CMK (cell line): ENCODE results near the gene CALHM6.
"Not testable (repeated sequence)": the region's sequence is repeated elsewhere in the genome, so short reads cannot be mapped to it uniquely, and the experiment has no call there.

Experiments used
- DNase-seq: peaks from one replicate; pipeline ENCODE4 v3.0.0-alpha.2; 2010; ENCODE audit warnings: low read depth

The CALHM6 gene

DNA sequence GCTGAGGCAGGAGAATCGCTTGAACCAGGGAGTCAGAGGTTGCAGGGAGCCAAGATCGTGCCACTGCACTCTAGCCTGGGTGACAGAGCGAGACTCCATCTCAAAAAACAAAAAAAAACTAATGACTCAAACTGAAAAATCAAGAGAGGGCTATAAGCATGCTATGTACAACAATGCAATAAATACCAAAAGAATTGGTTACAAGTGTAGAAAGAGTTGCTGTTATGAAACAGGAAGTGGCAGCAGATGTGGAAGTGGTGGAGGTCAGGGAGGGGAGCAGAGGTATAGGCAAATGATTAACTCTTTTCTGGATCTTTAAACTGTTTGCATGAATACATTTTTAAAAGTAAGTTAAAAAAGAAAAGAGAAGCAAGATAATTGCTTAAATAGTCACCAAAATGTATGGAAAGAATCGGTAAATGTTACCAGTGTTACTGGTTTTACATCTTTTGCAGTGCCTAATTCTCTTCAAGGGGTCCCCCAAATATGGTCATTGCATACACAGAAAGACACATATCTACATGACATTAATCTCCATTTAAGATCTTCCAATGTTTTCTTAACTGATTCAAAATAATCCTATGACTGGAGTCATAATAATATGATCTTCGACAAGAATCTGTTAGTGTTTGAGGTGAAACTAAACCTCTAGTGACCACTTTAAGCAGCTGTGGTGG lies 15.0 kb downstream of the CALHM6 start:
- DNase-seq, result no peak

DNA sequence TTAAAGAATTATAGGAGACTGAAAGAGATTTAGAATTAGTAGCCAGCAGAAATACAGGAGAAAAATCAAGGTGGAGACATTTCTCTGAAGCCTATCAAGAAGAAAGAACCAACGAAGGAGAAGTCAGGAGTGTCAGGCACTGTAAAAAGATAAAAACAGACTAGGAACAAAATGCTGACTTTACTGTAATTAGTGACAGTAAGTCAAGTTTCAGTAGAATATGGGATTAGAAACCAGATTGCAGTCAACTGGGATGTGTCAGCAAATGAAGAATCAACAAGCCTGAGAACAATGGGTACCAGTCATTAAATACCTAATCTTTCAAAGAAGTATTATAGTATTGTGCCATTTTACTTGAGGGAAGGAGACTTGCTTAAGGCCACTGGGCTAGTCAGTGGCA lies 21.6 kb downstream of the CALHM6 start:
- DNase-seq, result no peak

DNA sequence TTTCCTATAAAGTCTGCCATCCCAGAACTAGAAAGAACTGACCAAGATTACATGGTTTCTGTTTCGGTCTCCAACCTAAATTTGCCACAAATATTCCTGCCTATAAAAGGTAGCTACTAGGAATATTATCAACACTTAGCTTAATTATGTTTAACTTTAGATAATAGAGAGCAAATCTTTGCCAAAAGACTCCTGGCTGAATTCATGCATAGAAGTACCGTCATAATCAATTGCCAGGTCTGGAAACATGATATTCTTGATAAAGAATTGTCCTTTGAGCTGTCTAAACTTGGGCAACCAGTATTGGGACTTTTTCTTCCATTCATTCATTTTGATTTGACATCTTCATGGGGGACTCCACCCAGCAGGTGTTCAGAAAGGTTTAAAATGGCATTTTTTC lies 22.4 kb downstream of the CALHM6 start:
- no peak for DNase-seq

DNA sequence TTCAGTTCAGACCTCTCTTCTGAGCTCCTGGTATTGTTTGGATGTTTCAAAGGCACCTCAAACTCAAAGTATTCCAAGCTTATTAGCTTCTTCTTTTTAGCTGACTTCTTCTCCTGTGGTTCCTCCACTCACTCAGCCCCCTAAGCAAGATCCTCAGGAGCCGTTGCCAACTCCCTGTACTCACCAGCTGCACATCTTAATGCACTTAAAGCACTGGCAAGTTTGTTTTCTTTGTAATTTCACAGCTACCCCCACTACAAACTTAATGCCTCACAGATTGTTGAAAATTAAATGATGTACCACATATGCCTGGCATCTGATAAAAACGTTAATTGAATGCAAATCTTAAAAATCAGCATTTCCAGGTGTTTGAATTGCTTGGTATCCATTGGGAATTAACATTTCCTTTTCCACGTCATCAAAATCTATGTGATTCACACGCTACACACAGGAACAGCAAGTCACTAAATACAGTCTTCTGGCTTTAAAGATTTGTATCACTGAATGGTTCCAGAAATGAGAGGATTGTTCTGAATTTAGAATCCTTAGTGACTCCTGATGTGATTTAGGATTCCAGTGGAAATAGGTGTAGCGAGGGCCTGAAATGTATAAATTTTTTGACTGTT lies 24.5 kb downstream of the CALHM6 start:
- DNase-seq, result no peak

DNA sequence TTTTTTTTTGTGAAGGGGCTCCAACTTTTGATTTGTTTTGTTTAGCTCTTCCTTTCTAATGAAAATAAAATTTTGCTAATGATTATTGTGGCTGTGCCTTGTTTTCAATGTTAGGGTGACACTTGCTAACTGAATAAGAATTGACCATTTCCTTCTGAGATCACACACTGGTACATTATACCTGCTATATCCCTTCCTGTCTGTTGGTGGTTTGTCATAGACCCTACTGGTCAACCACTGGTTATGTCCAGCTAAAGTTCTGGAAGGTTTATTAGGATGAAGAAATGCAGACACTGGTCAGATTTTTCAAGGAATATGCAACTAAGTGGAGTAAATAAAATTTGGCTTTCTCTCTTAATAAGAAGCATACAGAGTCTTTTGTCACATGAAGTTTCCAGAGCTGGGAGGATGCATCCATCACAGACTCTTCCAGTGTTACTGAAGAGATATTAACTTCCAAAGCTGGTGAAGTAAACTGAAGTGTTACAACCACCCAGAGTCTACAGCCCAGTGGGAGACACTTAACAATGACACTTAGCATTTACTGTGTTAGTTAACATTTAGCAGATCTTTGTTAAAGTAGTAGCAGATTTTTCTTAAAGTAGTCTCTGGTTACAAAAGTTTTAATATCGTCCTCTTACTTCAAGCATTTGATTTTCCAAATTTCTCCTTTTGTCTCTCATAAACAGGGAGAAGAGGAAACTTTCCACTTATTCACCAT lies 30.6 kb downstream of the CALHM6 start:
- DNase-seq, result no peak

DNA sequence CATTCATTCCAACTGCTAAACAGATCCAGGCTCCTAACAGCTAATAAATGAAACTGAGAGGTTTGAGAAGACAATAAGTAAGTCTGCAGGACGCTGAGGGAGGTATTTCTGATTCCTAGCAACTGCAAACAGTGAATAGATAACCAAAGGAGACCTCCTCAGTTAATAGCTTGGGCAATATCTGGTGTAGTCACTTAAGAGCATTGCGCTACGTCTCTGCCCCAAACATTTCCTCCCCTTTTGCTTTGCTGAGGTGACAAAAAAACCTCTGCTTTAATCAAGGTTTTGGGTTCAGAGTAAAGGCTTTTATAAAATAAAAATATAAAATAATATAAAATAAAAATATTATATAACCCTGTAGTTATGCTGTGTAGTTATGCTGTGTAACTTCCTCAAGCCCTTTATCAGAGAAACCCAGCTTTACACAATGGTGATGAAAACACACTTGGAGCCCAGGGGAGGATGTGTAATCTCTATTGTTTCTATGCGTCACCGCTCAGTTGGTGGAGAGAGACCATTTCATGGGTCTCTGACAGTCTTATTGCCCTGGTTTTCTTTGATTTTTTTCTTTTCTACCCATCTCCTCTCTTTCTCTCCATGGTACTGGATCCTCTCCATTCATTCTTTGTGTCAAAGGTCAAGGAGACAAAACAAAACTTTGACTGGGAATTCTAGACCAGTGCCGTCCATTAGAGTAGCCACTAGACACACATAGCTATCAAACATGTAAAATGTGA lies 31.3 kb downstream of the CALHM6 start:
- no peak for DNase-seq

DNA sequence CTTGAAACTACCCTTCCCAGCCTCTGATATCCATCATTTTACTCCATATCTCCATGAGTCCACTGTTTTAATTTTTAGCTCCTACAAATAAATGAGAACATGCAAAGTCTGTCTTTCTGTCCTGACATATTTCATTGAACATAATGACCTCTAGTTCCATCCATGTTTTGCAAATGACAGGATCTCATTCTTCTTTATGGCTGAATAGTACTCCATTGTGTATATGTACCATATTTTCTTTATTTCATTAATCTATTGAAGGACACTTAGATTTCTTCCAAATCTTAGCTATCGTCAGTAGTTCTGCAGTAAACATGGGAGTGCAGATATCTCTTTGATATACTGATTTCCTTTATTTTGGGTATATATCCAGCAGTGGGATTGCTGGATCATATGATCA lies 34.0 kb downstream of the CALHM6 start:
- not testable (repeated sequence) for DNase-seq

DNA sequence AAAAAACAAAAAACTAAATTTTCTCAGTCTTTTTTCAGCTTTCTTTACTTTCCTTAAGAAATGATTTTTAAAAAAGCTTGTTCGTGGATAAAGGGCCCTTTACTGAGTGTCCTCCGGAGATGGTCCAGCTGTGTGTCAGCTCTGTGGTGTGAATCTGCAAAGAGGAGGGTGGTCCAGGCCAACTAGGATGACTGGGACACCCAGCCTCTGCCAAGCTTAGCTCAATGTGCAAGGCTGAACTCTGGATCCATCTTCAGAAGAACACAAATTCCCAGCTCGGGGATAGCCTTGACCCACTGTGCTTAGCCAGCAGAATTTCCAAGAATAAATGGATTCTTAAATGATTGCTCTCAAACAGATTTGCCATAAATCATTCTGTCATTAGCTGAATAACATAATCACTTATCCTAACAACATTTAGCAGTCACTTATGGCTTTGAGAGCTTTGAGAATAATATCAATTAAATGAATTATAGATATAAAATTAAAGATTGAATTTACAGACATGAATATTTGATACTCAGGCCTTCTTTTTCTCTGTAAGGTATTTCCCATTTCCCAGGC lies 36.0 kb downstream of the CALHM6 start:
- no peak for DNase-seq

DNA sequence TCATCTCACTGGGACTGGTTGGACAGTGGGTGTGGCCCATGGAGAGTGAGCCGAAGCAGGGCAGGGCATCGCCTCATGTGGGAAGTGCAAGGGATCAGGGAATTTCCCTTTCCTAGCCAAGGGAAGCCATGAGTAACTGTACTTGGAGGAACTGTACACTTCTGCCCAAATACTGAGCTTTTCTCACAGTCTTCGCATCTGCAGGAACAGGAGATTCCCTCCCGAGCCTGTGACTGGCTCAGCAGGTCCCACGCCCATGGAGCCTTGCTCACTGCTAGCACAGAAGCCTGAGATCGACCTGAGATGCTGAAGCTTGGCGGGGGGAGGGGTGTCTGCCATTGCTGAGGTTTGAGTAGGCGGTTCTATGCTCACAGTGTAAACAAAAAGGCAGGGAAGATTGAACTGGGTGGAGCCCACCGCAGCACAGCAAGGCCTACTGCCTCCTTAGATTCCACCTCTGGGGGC lies 39.8 kb downstream of the CALHM6 start:
- no peak for DNase-seq

DNA sequence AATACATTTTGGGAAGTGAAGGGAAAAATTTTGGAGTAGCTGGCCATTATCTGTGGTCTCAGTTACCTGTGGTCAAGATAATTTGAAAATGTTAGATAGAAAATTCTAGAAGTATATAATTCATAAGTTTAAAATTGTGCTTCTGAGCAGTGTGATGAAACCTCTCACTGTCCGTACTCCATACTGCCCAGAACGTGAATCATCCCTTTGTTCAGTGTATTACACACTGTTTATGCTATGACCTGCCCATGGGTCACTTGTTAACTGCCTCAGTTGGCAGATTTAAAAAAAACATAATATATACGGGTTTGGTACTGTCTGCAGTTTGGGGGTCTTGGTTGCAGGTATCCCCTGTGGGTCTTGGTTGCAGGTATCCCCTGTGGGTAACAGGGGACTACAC lies 46.1 kb downstream of the CALHM6 start:
- DNase-seq, result no peak

DNA sequence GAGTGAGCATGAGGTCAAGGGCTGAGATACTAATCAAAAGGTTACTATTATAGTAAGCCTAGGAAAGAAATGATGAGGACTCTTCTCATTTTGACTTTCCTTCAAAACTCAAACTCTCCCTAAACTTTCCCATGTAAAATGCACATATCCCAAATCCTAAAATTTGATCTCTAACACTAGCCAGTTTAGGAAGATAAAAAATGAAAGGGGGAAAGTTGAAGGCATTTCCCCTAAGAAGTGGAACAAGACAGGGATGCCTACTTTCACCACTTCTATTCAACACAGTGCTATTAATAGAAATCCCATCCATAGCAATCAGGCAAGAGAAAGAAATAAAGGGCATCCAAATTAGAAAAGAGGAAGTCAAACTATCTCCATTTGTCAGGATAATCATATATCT lies 47.4 kb downstream of the CALHM6 start:
- no peak for DNase-seq

DNA sequence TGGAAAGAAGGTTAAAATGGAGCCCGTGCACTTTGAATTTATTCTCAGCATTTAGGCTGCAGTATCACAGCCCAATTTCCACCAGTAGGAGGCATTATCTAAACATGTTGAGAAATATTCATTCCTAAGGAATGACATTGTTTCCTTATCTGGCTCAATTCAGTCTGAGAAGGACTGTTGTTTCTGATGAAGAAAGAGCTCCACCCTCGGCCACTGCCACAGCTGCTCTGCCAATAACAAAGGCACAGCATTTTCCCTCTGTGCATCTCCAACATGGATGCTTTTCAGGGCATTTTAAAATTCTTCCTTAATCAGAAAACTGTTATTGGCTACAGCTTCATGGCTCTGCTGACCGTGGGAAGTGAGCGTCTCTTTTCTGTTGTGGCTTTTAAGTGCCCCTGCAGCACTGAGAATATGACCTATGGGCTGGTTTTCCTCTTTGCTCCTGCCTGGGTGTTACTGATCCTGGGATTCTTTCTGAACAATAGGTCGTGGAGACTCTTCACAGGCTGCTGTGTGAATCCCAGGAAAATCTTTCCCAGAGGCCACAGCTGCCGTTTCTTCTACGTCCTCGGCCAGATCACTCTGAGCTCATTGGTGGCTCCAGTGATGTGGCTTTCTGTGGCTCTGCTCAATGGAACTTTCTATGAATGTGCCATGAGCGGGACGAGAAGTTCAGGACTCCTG lies 50.4 kb downstream of the CALHM6 start, which contains the start of gene CALHM5:
Gene CALHM5, plus strand, starts transcription at position 216 of the 687 bp plus-strand sequence. Its CDS starts 58 bp downstream, at position 274.
- DNase-seq, result no peak

DNA sequence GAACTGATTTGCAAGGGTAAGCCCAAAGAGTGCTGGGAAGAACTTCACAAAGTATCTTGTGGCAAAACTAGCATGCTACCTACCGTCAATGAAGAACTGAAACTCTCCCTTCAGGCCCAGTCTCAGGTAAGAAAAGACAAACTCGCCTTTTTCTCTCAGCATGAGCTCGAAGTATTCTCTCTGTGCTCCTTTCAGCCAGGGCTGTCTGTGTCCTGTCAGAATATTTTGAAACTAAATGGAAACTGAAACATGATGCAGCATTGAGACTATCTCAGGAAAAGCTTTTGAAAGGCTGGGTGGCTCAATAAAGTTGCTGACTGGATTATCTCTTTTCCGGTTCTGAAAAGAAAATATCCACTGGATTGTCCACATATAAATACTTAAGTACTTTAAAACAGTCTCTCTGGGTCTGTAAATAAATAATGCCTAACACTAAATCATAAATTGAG lies 51.0 kb downstream of the CALHM6 start:
- no peak for DNase-seq

DNA sequence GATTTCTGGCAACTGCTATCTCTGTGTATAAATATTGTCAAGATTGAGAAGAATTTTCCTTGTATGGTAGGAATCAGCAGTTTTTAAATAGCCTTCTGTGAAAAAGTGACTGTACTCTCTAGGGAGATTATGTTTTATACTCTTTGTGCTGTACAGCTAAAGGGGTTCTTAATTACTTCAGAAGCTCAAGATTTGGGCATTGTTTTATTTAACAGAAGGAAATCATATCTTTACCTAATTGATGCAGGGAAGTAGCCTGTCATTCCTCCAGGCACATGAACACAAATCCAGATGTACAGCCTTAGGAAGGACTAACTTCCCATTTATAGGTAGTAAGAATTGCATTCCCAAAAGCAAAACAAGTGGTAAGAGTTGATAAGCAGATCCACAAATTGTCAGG lies 51.6 kb downstream of the CALHM6 start:
- no peak for DNase-seq
